Peyer's patch (tissue), 4 donors: ENCODE results near the gene PHKB. TPM values are rescaled to one million over a fixed set of nuclear protein-coding genes. Genes with fewer than 3 reads are reported as not detected.

Experiments
- DNase-seq, 3 donors: peaks; one replicate each; pipeline ENCODE4 v3.0.0-alpha.2; 2017 to 2019
- H3K27ac ChIP-seq, 4 donors: fragments of 200-600 bp; sonication (generic); one replicate each; pipeline ENCODE4 v1.5.1; 2016 to 2019
- H3K27me3 ChIP-seq, 2 donors: fragments of 200-600 bp; sonication (generic); one replicate each; pipeline ENCODE4 v1.5.1; 2019
- H3K36me3 ChIP-seq, 3 donors: fragments of 200-600 bp; sonication (generic); one replicate each; pipeline ENCODE4 v1.5.1; 2016 to 2019
- H3K4me1 ChIP-seq, 4 donors: fragments of 200-600 bp; sonication (generic); one replicate each; pipeline ENCODE4 v1.5.1; 2016 to 2019
- H3K4me3 ChIP-seq, 4 donors: fragments of 200-600 bp; sonication (generic); 1 replicate in 3 of 4; 2 replicates in 1 of 4; pipeline ENCODE4 v1.5.1; 2016 to 2019; ENCODE audit warnings: mild to moderate bottlenecking in 1 of 4
- H3K9me3 ChIP-seq, 4 donors: fragments of 200-600 bp; sonication (generic); one replicate each; pipeline ENCODE4 v1.5.1; 2016 to 2019; ENCODE audit warnings: mild to moderate bottlenecking in 1 of 4
- POLR2A ChIP-seq, 2 donors: fragments of 450-650 bp; IDR thresholded peaks; one replicate each; pipeline ENCODE4 v1.5.1; 2017; ENCODE audit warnings: antibody characterized with exemption in 2 of 2, mild to moderate bottlenecking in 2 of 2, moderate library complexity in 2 of 2
- total RNA-seq, 4 donors: library from RNA; depleted of rRNA; stranded (reverse); fragments of >200 nt; gene quantifications; one replicate each; pipeline ENCODE4 v1.1.0, GENCODE V29; 2016
- TF ChIP-seq, protein P1 (sequence below), 6 experiments: fragments of 450-650 bp in 4 of 6; fragments of 200-600 bp in 2 of 6; sonication (generic) in 1 of 6; IDR thresholded peaks; one replicate each; pipeline ENCODE4 v1.5.1; 2017 to 2019; ENCODE audit warnings: antibody characterized with exemption in 6 of 6, mild to moderate bottlenecking in 3 of 6, moderate library complexity in 1 of 6

The PHKB gene
- total RNA-seq = 100 to 1,000 TPM; 124 to 180 (median 142) TPM

GRCh38 chr16:47460711-47461597, at the start of gene PHKB, which contains the start of gene ITFG1:
TSS of gene PHKB (plus strand) at chr16:47461331. CDS start at chr16:47461351, 20 bp downstream.
TSS of gene ITFG1 (minus strand) at chr16:47461063. CDS start at chr16:47461045, 18 bp downstream.
- TF ChIP-seq, protein P1, sequence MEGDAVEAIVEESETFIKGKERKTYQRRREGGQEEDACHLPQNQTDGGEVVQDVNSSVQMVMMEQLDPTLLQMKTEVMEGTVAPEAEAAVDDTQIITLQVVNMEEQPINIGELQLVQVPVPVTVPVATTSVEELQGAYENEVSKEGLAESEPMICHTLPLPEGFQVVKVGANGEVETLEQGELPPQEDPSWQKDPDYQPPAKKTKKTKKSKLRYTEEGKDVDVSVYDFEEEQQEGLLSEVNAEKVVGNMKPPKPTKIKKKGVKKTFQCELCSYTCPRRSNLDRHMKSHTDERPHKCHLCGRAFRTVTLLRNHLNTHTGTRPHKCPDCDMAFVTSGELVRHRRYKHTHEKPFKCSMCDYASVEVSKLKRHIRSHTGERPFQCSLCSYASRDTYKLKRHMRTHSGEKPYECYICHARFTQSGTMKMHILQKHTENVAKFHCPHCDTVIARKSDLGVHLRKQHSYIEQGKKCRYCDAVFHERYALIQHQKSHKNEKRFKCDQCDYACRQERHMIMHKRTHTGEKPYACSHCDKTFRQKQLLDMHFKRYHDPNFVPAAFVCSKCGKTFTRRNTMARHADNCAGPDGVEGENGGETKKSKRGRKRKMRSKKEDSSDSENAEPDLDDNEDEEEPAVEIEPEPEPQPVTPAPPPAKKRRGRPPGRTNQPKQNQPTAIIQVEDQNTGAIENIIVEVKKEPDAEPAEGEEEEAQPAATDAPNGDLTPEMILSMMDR (IDR thresholded peaks at IDR 0.05) = peak in 3 of 6 experiments; percentile 26 to 33 (median 31)
- peak; percentile 62 to 66 for TF ChIP-seq POLR2A (IDR thresholded peaks at IDR 0.05)
- peak; percentile 94 to 97 (median 95) for DNase-seq

DNA sequence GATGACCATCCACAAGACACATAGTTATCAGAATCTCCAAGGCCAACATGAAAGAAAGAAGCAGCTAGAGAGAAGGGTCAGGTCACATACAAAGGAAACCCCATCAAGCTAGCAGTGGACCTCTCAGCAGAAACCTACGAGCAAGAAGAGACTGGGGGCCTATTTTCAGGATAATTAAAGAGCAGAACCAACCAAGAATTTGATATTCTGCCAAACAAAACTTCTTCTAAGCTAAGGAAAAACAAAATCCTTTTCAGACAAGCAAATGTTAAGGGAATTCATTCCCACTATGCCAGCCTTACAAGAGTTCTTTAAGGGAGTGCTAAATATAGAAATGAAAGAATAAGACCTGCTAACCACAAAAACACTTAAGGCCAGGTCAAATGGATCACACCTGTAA, 48.1 kb upstream of the PHKB start:
- TF ChIP-seq POLR2A (IDR thresholded peaks at IDR 0.05) = no peak
- TF ChIP-seq, protein P1 (IDR thresholded peaks at IDR 0.05) = no peak
- Histone ChIP-seq H3K4me3 (no peak overlapping the region), H3K4me1 (no peaks in the 10 kb centered on the region), H3K9me3 (no peaks in the 10 kb centered on the region), H3K27me3 (no peaks in the 10 kb centered on the region), H3K36me3 (no peaks in the 10 kb centered on the region), H3K27ac (no peak overlapping the region)
- DNase-seq = no peak

More at GRCh38 chr16:47460711-47461597, at the start of gene PHKB, which contains the start of gene ITFG1:
- Histone ChIP-seq H3K4me1 (peaks cover 0 to 38% (median 8%) of the 10 kb centered on the region in 4 donors), H3K27ac (peak within 1 kb of the TSS; percentile 89 to 99 (median 94)), H3K4me3 (peak within 1 kb of the TSS; percentile 63 to 97 (median 88)), H3K9me3 (no peaks in the 10 kb centered on the region), H3K27me3 (no peaks in the 10 kb centered on the region), H3K36me3 (peaks cover 0 to 11% (median 0%) of the 10 kb centered on the region in 3 donors)

GRCh38 chr16:47416869-47417268, 44.3 kb upstream of the PHKB start:
- H3K9me3 ChIP-seq = no peaks in the 10 kb centered on the region
- no peak for DNase-seq
- no peaks in the 10 kb centered on the region for H3K27me3 ChIP-seq
- peaks cover 0 to 5% (median 0%) of the 10 kb centered on the region in 3 donors for H3K36me3 ChIP-seq
- no peak overlapping the region for H3K4me3 ChIP-seq
- H3K4me1 ChIP-seq = no peaks in the 10 kb centered on the region
- no peak for TF ChIP-seq POLR2A (IDR thresholded peaks at IDR 0.05)
- TF ChIP-seq, protein P1 (IDR thresholded peaks at IDR 0.05) = no peak
- no peak overlapping the region for H3K27ac ChIP-seq

DNA sequence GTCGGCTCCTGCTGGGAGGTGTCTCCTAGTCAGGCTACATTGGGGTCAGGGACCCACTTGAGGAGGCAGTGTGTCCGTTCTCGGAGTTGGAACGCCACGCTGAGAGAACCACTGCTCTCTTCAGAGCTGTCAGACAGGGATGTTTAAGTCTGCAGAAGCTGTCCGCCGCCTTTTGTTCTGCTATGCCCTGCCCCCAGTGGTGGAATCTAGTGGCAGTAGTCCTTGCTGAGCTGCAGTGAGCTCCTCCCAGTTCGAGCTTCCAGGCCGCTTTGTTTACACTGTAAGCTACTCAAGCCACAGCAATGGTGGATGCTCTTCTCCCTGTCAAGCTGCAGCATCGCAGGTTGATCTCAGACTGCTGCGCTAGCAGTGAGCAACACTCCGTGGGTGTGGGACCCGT, 36.3 kb upstream of the PHKB start:
- Histone ChIP-seq H3K27me3 (no peaks in the 10 kb centered on the region), H3K9me3 (no peaks in the 10 kb centered on the region), H3K36me3 (peaks cover 0 to 49% (median 0%) of the 10 kb centered on the region in 3 donors), H3K4me1 (no peaks in the 10 kb centered on the region), H3K4me3 (no peak overlapping the region), H3K27ac (no peak overlapping the region)
- TF ChIP-seq POLR2A (IDR thresholded peaks at IDR 0.05) = no peak
- TF ChIP-seq, protein P1 (IDR thresholded peaks at IDR 0.05) = no peak
- no peak for DNase-seq

- no peak for TF ChIP-seq POLR2A (IDR thresholded peaks at IDR 0.05)
- TF ChIP-seq, protein P1 (IDR thresholded peaks at IDR 0.05) = no peak
- H3K27ac ChIP-seq = no peak overlapping the region
- H3K4me3 ChIP-seq = no peak overlapping the region
- no peaks in the 10 kb centered on the region for H3K9me3 ChIP-seq
- no peak for DNase-seq
- peaks cover 0 to 44% (median 0%) of the 10 kb centered on the region in 3 donors for H3K36me3 ChIP-seq
- H3K4me1 ChIP-seq = no peaks in the 10 kb centered on the region
- no peaks in the 10 kb centered on the region for H3K27me3 ChIP-seq
Measured at GRCh38 chr16:47426806-47427205, 34.3 kb upstream of the PHKB start.
